Type B pancreatic cell (in vitro differentiated cells): Measurements from ENCODE around the gene CD300LB. TPM values are rescaled to one million over a fixed set of nuclear protein-coding genes. Genes with fewer than 3 reads are reported as not detected.

Experiments used
- DNase-seq: peaks from one replicate; pipeline ENCODE4 v3.0.0; 2021; ENCODE audit warnings: mixed read lengths; ENCODE audit not compliant: unreplicated experiment; ENCODE audit errors: extremely low spot score
- H3K27ac Mint-ChIP-seq: 2 replicates; pipeline ENCODE4 v1.8.0; 2021; ENCODE audit warnings: mild to moderate bottlenecking, mixed read lengths
- H3K27me3 Mint-ChIP-seq: 2 replicates; pipeline ENCODE4 v1.8.0; 2021; ENCODE audit warnings: mixed read lengths
- H3K36me3 Mint-ChIP-seq: 2 replicates; pipeline ENCODE4 v1.8.0; 2021; ENCODE audit warnings: mixed read lengths
- H3K4me1 Mint-ChIP-seq: one replicate; pipeline ENCODE4 v1.8.0; 2021; ENCODE audit warnings: mixed read lengths; ENCODE audit not compliant: unreplicated experiment
- H3K4me3 Mint-ChIP-seq: 2 replicates; pipeline ENCODE4 v1.8.0; 2021; ENCODE audit warnings: mild to moderate bottlenecking, mixed read lengths
- H3K9me3 Mint-ChIP-seq: 2 replicates; pipeline ENCODE4 v1.8.0; 2021; ENCODE audit warnings: mixed read lengths
- CTCF ChIP-seq: fragments of 200-600 bp; sonication (generic); conservative IDR thresholded peaks from 2 replicates; pipeline ENCODE4 v1.5.0; 2021; ENCODE audit warnings: antibody characterized with exemption, mild to moderate bottlenecking
- total RNA-seq: library from RNA; stranded (reverse); gene quantifications from 2 replicates; pipeline ENCODE4 v1.2.1, GENCODE V29; 2021; ENCODE audit warnings: low replicate concordance

CD300LB gene
- total RNA-seq, 1 donor from 2014 or later: not detected

GRCh38 chr17:74532115-74532514, 840 bp upstream of the CD300LB start:
- peak; percentile 32 for DNase-seq
- TF ChIP-seq CTCF: no peak
- Mint-ChIP-seq H3K9me3 (no peaks in the 10 kb centered on the region), H3K4me1 (no peaks in the 10 kb centered on the region), H3K27ac (no peak overlapping the region), H3K36me3 (no peaks in the 10 kb centered on the region), H3K27me3 (peaks cover 51% of the 10 kb centered on the region), H3K4me3 (no peak overlapping the region)

- TF ChIP-seq CTCF: no peak
- peak; percentile 32 for DNase-seq
- H3K27me3 Mint-ChIP-seq: peaks cover 44% of the 10 kb centered on the region
- no peaks in the 10 kb centered on the region for H3K36me3 Mint-ChIP-seq
- no peaks in the 10 kb centered on the region for H3K9me3 Mint-ChIP-seq
- no peaks in the 10 kb centered on the region for H3K4me1 Mint-ChIP-seq
- no peak overlapping the region for H3K27ac Mint-ChIP-seq
- no peak overlapping the region for H3K4me3 Mint-ChIP-seq
Observed at GRCh38 chr17:74530831-74531150, 484 bp downstream of the CD300LB start.

GRCh38 chr17:74529243-74529642, 2.0 kb downstream of the CD300LB start:
- peak; percentile 56 for DNase-seq
- Mint-ChIP-seq H3K27ac (no peak overlapping the region), H3K36me3 (no peaks in the 10 kb centered on the region), H3K4me3 (no peak overlapping the region), H3K9me3 (no peaks in the 10 kb centered on the region), H3K4me1 (no peaks in the 10 kb centered on the region), H3K27me3 (peaks cover 51% of the 10 kb centered on the region)
- TF ChIP-seq CTCF: no peak

- peaks cover 56% of the 10 kb centered on the region for H3K27me3 Mint-ChIP-seq
- H3K9me3 Mint-ChIP-seq: no peaks in the 10 kb centered on the region
- H3K36me3 Mint-ChIP-seq: no peaks in the 10 kb centered on the region
- H3K4me1 Mint-ChIP-seq: no peaks in the 10 kb centered on the region
- no peak overlapping the region for H3K27ac Mint-ChIP-seq
- peak; percentile 27 for DNase-seq
- H3K4me3 Mint-ChIP-seq: no peak overlapping the region
- TF ChIP-seq CTCF: no peak
Observed at GRCh38 chr17:74528491-74529199, 2.6 kb downstream of the CD300LB start.

- H3K27ac Mint-ChIP-seq: no peak overlapping the region
- no peak for TF ChIP-seq CTCF
- no peaks in the 10 kb centered on the region for H3K4me1 Mint-ChIP-seq
- peaks cover 57% of the 10 kb centered on the region for H3K27me3 Mint-ChIP-seq
- DNase-seq: peak; percentile 15
- no peaks in the 10 kb centered on the region for H3K9me3 Mint-ChIP-seq
- H3K4me3 Mint-ChIP-seq: no peak overlapping the region
- H3K36me3 Mint-ChIP-seq: no peaks in the 10 kb centered on the region
Observed at GRCh38 chr17:74527756-74528155, 3.5 kb downstream of the CD300LB start.
